Measurements from ENCODE around the gene SCCPDH. TPM values are rescaled to one million over a fixed set of nuclear protein-coding genes. Genes with fewer than 3 reads are reported as not detected.

Gene SCCPDH
- total and polyA plus RNA-seq, 2 of the 13 experiments (the other 11 are each of a cell fraction or from before 2014, with no cell fraction given) = 36.7 to 62.3 TPM

DNA sequence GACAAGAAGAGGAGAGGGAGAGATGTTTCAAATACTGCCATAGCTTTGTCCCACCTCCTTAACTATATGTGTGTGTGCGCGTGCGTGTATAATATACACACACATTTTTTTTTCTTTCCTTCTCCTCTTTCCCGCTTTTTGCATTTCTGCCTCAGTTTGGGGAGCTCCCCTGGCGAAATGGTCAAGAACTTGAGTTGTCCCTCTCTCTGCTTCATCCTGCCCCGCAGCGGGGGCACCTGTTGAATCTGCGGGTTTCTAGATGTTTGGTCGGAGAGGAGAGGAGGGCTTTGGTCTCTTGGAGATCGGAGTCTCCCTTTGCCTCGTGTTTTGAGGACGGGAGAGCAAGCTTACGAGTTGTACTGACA lies 504 bp downstream of the SCCPDH start (continued):
- TF ChIP-seq, protein P1, sequence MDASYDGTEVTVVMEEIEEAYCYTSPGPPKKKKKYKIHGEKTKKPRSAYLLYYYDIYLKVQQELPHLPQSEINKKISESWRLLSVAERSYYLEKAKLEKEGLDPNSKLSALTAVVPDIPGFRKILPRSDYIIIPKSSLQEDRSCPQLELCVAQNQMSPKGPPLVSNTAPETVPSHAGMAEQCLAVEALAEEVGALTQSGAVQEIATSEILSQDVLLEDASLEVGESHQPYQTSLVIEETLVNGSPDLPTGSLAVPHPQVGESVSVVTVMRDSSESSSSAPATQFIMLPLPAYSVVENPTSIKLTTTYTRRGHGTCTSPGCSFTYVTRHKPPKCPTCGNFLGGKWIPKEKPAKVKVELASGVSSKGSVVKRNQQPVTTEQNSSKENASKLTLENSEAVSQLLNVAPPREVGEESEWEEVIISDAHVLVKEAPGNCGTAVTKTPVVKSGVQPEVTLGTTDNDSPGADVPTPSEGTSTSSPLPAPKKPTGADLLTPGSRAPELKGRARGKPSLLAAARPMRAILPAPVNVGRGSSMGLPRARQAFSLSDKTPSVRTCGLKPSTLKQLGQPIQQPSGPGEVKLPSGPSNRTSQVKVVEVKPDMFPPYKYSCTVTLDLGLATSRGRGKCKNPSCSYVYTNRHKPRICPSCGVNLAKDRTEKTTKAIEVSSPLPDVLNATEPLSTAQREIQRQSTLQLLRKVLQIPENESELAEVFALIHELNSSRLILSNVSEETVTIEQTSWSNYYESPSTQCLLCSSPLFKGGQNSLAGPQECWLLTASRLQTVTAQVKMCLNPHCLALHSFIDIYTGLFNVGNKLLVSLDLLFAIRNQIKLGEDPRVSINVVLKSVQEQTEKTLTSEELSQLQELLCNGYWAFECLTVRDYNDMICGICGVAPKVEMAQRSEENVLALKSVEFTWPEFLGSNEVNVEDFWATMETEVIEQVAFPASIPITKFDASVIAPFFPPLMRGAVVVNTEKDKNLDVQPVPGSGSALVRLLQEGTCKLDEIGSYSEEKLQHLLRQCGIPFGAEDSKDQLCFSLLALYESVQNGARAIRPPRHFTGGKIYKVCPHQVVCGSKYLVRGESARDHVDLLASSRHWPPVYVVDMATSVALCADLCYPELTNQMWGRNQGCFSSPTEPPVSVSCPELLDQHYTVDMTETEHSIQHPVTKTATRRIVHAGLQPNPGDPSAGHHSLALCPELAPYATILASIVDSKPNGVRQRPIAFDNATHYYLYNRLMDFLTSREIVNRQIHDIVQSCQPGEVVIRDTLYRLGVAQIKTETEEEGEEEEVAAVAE (CRISPR knock-in tag; IDR thresholded peaks at IDR 0.05; ENCODE audit: borderline replicate concordance) = no peak
- TF ChIP-seq, protein P2, sequence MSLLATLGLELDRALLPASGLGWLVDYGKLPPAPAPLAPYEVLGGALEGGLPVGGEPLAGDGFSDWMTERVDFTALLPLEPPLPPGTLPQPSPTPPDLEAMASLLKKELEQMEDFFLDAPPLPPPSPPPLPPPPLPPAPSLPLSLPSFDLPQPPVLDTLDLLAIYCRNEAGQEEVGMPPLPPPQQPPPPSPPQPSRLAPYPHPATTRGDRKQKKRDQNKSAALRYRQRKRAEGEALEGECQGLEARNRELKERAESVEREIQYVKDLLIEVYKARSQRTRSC (CRISPR knock-in tag; IDR thresholded peaks at IDR 0.05; ENCODE audit: low read depth) = no peak
- TF ChIP-seq, protein P3, sequence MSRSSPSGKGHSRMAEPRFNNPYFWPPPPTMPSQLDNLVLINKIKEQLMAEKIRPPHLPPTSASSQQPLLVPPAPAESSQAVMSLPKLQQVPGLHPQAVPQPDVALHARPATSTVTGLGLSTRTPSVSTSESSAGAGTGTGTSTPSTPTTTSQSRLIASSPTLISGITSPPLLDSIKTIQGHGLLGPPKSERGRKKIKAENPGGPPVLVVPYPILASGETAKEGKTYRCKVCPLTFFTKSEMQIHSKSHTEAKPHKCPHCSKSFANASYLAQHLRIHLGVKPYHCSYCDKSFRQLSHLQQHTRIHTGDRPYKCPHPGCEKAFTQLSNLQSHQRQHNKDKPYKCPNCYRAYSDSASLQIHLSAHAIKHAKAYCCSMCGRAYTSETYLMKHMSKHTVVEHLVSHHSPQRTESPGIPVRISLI (CRISPR knock-in tag; IDR thresholded peaks at IDR 0.05; ENCODE audit: borderline replicate concordance) = peak; percentile 81
- TF ChIP-seq RARA (CRISPR knock-in tag; IDR thresholded peaks at IDR 0.05) = no peak
- TF ChIP-seq ZNF136 (CRISPR knock-in tag; IDR thresholded peaks at IDR 0.05; ENCODE audit: low read depth) = no peak

DNA sequence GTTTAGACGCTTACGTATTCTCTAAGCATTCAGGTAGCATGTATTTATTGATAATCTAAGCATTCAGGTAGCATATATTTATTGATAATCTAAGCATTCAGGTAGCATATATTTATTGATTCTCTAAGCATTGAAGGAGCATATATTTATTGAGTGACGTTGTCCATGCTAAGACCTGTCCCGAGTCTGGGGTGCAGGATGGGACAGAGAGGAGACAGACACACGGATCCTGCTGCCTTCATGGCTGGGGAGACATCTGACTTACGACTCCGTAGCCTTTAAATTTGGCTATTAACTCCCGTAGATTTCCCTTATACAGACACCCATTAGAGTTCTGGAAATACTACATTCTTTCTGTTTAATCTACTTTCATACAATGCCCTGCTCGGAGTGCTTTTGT lies 982 bp downstream of the SCCPDH start:
- intact Hi-C loops (cut with micrococcal nuclease; ENCODE audit: unreplicated experiment) = loop anchor here (2.0 kb wide), 1 partner anchor 28 kb away; no protein-coding TSS in a partner anchor
- Histone ChIP-seq H4K20me1 (ENCODE audit: insufficient read depth, low read length) (no peaks in the 10 kb centered on the region), H3K27ac (ENCODE audit: extremely low read length, insufficient read depth, low read length) (peak overlapping the region; percentile 95), H2AFZ (ENCODE audit: low read length) (no peak overlapping the region), H3K9me3 (ENCODE audit: low read length) (no peaks in the 10 kb centered on the region), H3K4me1 (ENCODE audit: insufficient read depth, low read length) (peaks cover 44% of the 10 kb centered on the region), H3K4me2 (ENCODE audit: low read depth, low read length) (peak overlapping the region; percentile 84), H3K4me3 (replicated peaks in 1 of 3; ENCODE audit: insufficient read depth in 1 of 3, low read depth in 2 of 3, low read length in 3 of 3) (peak overlapping the region; percentile 73 to 89 (median 82)), H3K27me3 (ENCODE audit: control insufficient read depth in 1 of 2, insufficient read depth in 2 of 2, low read length in 2 of 2) (no peaks in the 10 kb centered on the region), H3K79me2 (ENCODE audit: insufficient read depth, low read length) (peaks cover 28% of the 10 kb centered on the region), H3K9ac (ENCODE audit: insufficient read depth, low read depth, low read length) (peak overlapping the region; percentile 94), H3K36me3 (replicated peaks in 1 of 2; ENCODE audit: control insufficient read depth in 1 of 2, insufficient read depth in 2 of 2, low read length in 2 of 2) (peaks cover 6 to 17% of the 10 kb centered on the region in 2 experiments)
- ChIA-PET POLR2A (interaction anchor here (0.6 to 4.0 kb wide), 6 partner anchors 13 to 167 kb away, joined by 3 to 82 read pairs (median 3); no protein-coding TSS in a partner anchor), CTCF (ENCODE audit: low intra/inter-chr PET ratio, low total read pairs) (no interaction called here)
- WGBS (ENCODE audit: low lambda C conversion rate) = 3% methylated on average over 9 of the region's 9 CpGs
- no peak for DNase-seq (ENCODE audit: low spot score)
- FAIRE-seq = no peak
- BruUV-seq (replicated peaks) = TSS peak; percentile 48
- peak; percentile 32 for ATAC-seq
- in situ Hi-C loops (cut with HindIII; ENCODE audit: extremely low pct_ligation_motif_present, low pct_unique_long_range_greater_than_20kb) = no loop called here
- TF ChIP-seq, protein P4, sequence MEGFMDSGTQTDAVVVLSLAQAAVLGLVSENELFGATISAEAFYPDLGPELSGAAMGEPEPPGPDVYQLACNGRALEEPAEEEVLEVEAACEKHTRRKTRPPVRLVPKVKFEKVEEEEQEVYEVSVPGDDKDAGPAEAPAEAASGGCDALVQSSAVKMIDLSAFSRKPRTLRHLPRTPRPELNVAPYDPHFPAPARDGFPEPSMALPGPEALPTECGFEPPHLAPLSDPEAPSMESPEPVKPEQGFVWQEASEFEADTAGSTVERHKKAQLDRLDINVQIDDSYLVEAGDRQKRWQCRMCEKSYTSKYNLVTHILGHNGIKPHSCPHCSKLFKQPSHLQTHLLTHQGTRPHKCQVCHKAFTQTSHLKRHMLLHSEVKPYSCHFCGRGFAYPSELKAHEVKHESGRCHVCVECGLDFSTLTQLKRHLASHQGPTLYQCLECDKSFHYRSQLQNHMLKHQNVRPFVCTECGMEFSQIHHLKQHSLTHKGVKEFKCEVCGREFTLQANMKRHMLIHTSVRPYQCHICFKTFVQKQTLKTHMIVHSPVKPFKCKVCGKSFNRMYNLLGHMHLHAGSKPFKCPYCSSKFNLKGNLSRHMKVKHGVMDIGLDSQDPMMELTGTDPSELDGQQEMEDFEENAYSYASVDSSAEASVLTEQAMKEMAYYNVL (CRISPR knock-in tag; IDR thresholded peaks at IDR 0.05; ENCODE audit: borderline replicate concordance) = no peak
- TF ChIP-seq, protein P5, sequence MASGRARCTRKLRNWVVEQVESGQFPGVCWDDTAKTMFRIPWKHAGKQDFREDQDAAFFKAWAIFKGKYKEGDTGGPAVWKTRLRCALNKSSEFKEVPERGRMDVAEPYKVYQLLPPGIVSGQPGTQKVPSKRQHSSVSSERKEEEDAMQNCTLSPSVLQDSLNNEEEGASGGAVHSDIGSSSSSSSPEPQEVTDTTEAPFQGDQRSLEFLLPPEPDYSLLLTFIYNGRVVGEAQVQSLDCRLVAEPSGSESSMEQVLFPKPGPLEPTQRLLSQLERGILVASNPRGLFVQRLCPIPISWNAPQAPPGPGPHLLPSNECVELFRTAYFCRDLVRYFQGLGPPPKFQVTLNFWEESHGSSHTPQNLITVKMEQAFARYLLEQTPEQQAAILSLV (CRISPR knock-in tag; IDR thresholded peaks at IDR 0.05; ENCODE audit: borderline replicate concordance) = no peak
- TF ChIP-seq, protein P6, sequence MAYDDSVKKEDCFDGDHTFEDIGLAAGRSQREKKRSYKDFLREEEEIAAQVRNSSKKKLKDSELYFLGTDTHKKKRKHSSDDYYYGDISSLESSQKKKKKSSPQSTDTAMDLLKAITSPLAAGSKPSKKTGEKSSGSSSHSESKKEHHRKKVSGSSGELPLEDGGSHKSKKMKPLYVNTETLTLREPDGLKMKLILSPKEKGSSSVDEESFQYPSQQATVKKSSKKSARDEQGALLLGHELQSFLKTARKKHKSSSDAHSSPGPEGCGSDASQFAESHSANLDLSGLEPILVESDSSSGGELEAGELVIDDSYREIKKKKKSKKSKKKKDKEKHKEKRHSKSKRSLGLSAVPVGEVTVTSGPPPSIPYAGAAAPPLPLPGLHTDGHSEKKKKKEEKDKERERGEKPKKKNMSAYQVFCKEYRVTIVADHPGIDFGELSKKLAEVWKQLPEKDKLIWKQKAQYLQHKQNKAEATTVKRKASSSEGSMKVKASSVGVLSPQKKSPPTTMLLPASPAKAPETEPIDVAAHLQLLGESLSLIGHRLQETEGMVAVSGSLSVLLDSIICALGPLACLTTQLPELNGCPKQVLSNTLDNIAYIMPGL (CRISPR knock-in tag; IDR thresholded peaks at IDR 0.05; ENCODE audit: borderline replicate concordance in 1 of 2, low read depth in 1 of 2) = 0 out of 4 replicates have a peak, but pooled peaks of 1 of the 2 experiments have one; percentile 6
- no peak for TF ChIP-seq PPARG (CRISPR knock-in tag; conservative IDR thresholded peaks at IDR 0.05)

Data from HepG2 (cell line).